Measurements from ENCODE around the gene ASTN1.

ASTN1 gene

GRCh38 chr1:177163844-177164379 lies 600 bp downstream of the ASTN1 start:
- DNase-seq (ENCODE audit: low read depth in 2 of 2): no peak

DNA sequence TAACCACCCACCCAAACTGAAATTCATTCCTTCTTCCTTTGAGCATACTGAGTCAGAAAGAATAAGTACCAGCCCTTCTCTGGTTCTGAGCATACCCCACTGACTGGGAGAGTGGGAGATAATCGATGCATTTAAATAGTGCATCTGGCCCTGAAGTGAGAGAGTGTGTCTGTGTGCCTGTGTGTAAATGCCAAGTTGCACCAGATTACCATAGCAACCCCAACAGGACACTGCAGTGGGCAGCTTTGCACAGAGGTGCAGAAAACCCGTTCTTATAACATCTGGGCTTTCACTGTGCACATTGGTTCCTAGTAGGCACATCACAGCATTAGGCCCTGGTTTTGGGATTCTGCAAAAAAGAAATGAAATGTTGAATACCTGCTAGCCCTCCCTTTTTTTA lies 2.3 kb downstream of the ASTN1 start:
- no peak for DNase-seq (ENCODE audit: low read depth in 2 of 2)

DNA sequence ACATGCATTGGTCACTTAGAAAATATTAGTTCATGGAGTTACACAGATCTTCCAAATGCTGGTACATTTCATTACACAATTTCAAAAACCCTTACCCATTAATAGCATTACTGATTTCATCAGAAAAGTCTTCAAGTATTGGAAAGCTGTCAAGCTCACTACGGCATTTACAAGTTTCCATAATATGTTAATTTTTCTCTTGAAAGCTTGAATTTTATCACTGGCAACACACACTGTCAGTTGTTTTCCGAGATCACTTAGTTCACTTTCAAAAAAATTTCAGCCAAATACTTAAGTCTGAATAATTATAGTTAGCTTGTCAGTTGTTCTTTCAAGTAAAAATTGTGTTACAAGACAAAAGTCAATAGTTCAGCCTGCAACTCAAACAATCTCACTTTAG lies 18.0 kb downstream of the ASTN1 start:
- no peak for DNase-seq (ENCODE audit: low read depth in 2 of 2)

DNA sequence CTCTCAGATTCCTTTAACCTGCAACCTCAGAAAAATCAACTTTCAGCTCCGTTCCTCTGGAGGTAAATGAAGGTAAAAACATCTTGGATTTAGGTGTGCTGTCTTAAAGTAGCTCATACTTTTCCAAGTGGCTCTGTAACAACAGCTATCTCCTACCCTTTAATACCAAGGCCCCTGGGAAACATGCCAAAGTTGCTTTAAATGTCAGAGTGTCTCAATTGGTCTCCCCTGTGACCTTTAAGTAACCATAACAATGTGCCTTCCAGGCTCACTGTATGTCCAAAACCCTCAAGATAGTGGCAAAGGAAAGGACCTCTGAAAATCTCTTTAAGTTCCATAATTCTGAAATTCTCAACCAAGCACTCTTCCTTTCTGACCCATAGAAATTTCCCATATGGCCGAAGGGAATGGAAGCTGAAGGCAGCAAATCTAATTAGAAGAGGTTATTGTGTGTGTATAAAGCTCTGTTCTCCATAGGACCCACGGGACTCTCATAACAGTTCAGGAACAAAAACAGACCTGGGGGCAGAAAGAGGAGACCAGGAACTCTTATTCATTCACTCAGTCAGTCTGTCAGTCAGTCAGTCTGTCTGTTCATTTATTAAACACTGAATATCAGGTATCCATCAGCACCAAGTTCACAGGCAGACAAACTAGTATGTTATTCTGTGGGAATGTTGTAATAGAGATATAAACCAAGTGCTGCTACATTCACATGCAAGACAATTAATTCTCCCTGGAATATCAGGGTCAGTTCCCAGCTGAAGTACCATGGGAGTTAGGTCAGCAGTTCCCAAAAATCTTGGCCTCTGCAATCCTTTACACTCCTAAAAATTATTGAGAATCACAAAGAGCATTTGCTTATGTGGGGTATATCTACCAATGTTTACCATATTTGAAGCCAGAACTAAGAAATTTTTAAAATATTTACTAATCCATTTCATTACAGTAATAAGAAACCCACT lies 19.1 kb downstream of the ASTN1 start:
- no peak for DNase-seq (ENCODE audit: low read depth in 2 of 2)

GRCh38 chr1:177142791-177143271 lies 21.7 kb downstream of the ASTN1 start:
- no peak for DNase-seq (ENCODE audit: low read depth in 2 of 2)

GRCh38 chr1:177142010-177142409 lies 22.5 kb downstream of the ASTN1 start:
- DNase-seq (ENCODE audit: low read depth in 2 of 2): no peak

DNA sequence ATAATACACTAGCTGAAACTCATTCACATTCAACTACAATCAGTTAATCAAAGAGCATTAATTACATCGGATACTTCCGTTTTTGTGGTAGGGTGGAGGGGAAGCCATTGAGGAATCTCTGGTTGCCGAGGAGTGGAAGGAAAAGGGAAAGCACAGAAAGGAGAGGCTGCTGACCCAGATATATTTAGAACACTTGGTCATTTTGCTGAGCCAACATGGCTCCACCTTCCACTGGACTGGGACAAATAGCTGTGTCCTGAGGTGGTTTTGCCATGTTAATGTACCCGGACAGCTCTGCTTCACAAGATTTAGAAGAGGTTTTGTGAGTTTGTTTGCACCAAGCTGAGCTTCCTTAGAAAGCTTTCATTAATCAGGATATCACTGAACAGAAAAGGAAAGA lies 26.2 kb downstream of the ASTN1 start:
- no peak for DNase-seq (ENCODE audit: low read depth in 2 of 2)

DNA sequence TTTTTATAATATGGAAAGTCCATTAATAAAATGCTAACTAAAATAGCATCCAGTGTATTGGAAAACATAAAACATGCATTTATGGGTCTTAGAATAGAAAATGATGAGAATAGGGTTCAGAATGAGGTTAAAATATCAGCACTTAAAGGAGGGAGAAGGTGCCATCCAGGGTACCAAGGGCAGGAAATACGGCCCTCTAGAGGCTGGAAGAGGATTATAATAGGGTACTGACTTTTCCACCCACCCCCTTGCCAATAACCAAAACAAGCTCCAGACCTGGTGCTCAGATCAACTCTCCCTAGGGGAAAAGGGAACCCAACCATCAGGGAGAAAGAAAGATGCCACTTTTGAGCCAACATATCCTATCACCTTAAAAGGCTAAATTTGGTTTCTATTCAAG lies 26.7 kb downstream of the ASTN1 start:
- no peak for DNase-seq (ENCODE audit: low read depth in 2 of 2)

DNA sequence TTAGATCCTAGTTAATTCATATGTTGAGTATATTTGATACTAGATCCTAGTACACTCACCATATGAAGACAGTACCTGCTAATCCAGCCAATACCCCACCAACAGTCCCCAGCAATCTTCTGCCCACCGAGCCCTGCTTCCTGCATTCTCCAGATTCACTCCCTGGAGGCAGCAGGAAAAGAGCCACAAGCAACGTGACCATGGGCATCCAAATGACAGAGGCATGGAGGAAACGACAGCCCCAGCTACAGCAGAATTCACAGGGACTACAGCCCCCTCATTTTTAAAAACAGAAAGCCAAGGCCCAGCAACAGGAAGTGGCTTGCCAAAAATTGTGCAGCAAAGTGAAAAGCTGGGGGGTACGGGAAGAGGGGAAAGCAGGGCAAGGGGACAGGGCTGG lies 29.3 kb downstream of the ASTN1 start:
- no peak for DNase-seq (ENCODE audit: low read depth in 2 of 2)

DNA sequence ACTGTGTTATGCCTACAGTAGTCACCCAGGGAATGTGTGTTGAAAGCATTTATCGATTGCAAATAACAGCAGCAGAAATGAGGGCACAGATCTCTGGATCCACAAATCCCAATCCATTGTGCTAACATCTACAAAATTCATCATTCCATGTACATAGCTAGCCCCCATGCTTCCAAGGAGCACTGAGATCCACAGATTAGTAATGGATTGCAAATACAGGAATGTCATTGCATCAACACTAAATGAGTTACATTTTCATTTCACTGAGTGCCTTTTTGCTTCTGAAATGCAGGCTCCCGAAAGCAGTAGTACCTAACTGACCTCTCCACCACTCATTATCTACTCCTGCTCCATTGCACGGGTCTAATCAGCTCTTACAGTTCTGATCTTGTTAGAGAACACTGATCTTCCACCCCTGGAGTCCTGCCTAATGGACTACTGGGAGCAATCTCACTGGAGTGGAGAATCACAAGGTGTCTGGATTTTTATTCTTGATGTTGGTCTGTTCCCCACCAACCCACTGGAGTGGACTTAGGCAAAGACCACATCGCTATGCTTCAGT lies 30.5 kb downstream of the ASTN1 start:
- no peak for DNase-seq (ENCODE audit: low read depth in 2 of 2)

DNA sequence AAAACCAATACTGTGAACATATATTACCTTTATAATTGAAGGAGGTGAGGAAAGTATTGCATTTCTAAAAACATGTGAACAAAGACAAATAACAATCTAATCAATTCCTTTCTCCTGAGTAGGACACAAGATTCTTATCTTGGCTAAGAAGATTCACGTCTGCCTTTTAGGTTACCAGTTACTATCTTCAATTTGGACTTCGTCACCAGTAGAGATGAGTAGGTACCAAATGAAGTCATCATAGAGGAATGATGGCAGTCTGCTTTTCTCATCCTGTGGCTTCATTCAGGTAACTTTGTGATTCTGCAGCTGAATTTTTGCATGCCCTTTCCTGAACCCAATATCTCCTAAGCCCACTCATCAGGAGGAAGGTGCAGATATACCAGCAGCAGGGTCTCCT lies 32.4 kb downstream of the ASTN1 start:
- no peak for DNase-seq (ENCODE audit: low read depth in 2 of 2)

DNA sequence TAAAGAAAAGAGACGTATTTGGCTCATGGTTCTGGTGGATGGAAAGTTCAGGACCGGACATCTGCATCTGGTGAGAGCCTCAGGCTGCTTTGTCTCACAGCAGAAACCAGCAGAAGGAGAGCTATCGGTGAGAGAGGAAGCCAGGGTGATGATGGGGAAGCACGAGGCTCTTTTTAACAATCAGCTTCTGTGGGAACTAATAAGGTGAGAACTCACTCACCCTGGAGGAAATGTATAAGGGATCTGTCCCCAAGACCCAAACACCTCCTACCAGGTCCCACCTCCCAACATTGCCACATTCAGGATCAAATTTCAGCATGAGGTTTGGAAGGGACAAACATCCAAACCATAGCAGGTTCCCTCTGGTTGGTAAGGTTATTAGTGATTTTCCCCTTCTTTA lies 32.8 kb downstream of the ASTN1 start:
- no peak for DNase-seq (ENCODE audit: low read depth in 2 of 2)

DNA sequence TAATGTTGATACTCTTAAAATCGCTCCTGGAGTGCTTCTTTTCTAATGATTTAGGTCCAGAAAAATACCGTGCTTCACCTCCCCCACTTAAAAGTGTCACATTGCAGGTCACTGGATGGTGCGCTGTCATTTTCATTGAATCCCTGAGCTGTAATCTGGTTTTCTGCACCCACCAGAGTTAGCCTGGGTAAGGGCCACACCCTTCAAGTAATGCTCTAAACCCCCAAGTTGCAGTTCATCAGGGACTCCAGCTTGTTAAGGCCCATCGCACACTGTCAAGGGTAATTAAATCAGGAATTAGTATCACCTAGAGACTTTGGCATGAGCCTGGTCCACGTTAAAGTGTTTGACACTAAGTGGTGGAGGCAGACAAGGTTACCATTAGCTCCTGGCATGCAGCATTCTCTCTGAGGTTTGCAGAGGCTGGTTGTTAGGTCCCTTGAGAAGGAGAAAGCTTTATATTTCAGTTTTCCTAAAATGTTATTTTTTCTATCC lies 34.0 kb downstream of the ASTN1 start:
- DNase-seq (ENCODE audit: low read depth in 2 of 2): no peak

GRCh38 chr1:177128665-177129281 lies 35.7 kb downstream of the ASTN1 start:
- DNase-seq (ENCODE audit: low read depth in 2 of 2): no peak

DNA sequence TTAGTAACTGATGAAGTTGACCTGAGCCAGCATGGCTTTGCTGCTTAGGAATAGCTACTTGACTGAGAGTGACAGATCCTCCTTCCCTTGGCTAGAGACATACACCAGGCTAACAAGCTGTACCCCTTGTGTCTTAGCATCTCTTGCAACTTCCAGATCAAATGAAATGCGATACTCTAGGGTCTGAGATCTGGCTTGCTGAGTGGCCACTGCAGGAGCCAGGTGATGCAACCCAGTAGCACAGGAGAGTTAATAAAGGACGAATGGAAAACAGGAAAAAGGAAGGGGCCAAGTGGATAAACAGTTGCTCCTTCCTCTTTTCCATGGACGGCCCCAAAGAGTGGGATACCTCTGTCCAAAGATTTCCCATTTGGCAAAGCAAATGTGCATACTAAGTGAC lies 38.2 kb downstream of the ASTN1 start:
- no peak for DNase-seq (ENCODE audit: low read depth in 2 of 2)

GRCh38 chr1:177124577-177125278 lies 39.8 kb downstream of the ASTN1 start:
- DNase-seq (ENCODE audit: low read depth in 2 of 2): no peak

- no peak for DNase-seq (ENCODE audit: low read depth in 2 of 2)
Observed at GRCh38 chr1:177122461-177123251, 41.9 kb downstream of the ASTN1 start.

DNA sequence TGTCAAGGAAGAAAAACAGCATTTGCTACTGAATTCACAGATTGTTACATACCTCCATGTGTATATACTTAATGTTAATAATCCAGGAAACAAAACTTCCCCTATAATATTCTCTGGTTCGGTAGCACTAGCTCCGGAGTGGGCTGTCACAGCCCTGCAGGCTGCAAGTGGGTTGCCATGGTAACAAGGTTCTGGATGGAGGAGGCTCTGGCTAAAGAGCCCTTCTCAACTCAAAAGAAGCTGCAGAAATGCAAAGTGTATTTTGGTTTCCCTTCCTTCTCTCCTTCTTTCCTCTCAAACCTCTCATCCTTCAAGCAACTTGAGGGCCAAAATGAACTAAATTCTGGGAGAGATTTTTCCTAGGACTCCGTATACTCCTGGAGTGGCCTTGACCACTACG lies 45.2 kb downstream of the ASTN1 start:
- DNase-seq (ENCODE audit: low read depth in 2 of 2): no peak

GRCh38 chr1:177118901-177119300 lies 45.6 kb downstream of the ASTN1 start:
- DNase-seq (ENCODE audit: low read depth in 2 of 2): no peak

DNA sequence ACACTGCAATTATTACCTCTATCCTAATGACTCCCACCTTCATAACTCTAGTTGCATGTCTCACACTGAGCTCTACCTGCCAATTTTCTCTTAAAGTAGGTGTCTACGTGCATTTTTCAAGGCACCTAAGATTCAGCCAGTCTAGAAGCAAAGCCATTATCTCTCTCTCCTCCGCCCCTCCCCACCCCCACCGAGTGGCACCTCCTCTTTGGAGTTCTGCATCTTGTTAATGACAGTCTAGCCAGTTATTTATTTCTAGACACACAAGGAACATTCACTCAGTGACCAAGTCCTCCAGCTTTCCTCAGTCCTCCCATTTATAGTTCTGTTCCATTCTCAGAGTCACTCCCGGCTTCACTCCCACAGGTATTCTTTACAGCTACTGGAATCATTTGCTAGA lies 47.6 kb downstream of the ASTN1 start:
- no peak for DNase-seq (ENCODE audit: low read depth in 2 of 2)
